ENCODE measurements around the gene FER. TPM values are rescaled to one million over a fixed set of nuclear protein-coding genes. Genes with fewer than 3 reads are reported as not detected.
A peak's percentile ranks its signal among the peaks of the same experiment; 100 is the strongest.
"Not testable (repeated sequence)": the region's sequence is repeated elsewhere in the genome, so short reads cannot be mapped to it uniquely, and the experiment has no call there.

Gene FER
- total RNA-seq, 1 donor from 2014 or later, result 75.4 TPM

- DNase-seq (ENCODE audit: low spot score in 2 of 2) (no peak), FAIRE-seq (no peak)
These were observed 120.0 kb downstream of the FER start for GRCh38 chr5:108867656-108868055.

- FAIRE-seq, result no peak
- no peak for DNase-seq (ENCODE audit: low spot score in 2 of 2)
These were observed 121.4 kb downstream of the FER start for GRCh38 chr5:108869066-108869465.

- no peak for DNase-seq (ENCODE audit: low spot score in 2 of 2)
- FAIRE-seq, result no peak
These were observed 128.8 kb downstream of the FER start for GRCh38 chr5:108876451-108876850.

DNA sequence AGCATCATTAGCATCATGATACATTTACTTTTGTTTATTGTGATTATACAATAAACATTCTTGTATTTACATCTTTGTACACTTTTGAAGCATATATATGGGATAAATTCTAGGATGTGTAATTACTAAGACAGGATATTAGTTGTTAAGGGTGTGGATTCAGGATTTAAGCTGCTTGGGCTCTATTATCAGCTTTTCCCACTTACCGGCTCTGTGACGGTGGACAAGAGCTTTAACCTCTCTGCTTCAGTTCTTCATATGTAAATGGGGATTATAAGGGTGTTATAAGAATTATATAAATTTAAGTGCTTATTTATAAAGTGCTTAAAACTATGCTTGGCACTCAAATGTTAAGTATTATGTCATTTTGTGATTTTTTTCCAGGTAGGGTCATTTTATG lies 131.1 kb downstream of the FER start:
- FAIRE-seq, result no peak
- no peak for DNase-seq (ENCODE audit: low spot score in 2 of 2)

- no peak for FAIRE-seq
- no peak for DNase-seq (ENCODE audit: low spot score in 2 of 2)
These were observed 133.4 kb downstream of the FER start for GRCh38 chr5:108881133-108881532.

- DNase-seq (ENCODE audit: low spot score in 2 of 2), result no peak
- no peak for FAIRE-seq
These were observed 137.0 kb downstream of the FER start for GRCh38 chr5:108884736-108885135.

- FAIRE-seq (no peak), DNase-seq (ENCODE audit: low spot score in 2 of 2) (no peak)
These were observed 150.6 kb downstream of the FER start for GRCh38 chr5:108898257-108898656.

- DNase-seq (ENCODE audit: low spot score in 2 of 2), result no peak
- no peak for FAIRE-seq
These were observed 151.0 kb downstream of the FER start for GRCh38 chr5:108898707-108899106.

DNA sequence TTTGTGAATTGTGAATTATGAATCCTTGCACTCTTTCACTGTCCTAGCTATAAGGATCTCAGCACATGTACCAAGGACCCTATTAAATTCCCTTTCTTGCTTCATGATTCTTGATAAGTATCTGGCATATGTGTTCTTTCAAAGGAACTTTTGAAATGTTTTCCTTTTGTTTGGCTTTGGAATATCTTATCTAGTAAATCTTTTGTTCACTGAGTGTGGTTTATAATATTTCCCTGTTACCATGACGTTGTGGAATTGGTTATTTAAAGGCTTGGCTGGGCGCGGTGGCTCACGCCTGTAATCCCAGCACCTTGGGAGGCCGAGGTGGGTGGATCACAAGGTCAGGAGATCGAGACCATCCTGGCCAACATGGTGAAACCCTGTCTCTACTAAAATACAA lies 151.5 kb downstream of the FER start:
- DNase-seq (ENCODE audit: low spot score in 2 of 2); FAIRE-seq: not testable (repeated sequence)

DNA sequence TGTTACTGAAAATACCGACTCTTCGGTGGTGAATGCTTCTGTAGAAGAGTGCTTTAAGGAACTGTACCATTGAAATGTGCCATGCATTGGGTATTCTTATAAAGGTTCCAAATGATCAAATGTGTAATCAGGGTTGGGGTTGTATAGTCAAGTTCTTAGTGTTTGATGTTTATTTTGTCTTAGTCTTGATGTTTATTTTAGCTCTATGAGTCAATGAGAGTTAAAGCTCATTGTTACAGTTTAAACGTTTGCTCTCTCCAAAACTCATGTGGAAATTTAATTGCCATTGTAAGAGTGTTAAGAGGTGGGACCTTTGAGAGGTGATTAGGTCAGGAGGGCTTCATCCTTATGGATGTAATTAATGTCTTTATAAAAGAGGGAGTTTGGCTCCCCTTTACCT lies 153.0 kb downstream of the FER start:
- FAIRE-seq (no peak), DNase-seq (ENCODE audit: low spot score in 2 of 2) (no peak)

- FAIRE-seq, result no peak
- DNase-seq (ENCODE audit: low spot score in 2 of 2), result no peak
These were observed 158.1 kb downstream of the FER start for GRCh38 chr5:108905805-108906204.

GRCh38 chr5:108910627-108911026 lies 162.9 kb downstream of the FER start:
- DNase-seq (ENCODE audit: low spot score in 2 of 2) (no peak), FAIRE-seq (no peak)

DNA sequence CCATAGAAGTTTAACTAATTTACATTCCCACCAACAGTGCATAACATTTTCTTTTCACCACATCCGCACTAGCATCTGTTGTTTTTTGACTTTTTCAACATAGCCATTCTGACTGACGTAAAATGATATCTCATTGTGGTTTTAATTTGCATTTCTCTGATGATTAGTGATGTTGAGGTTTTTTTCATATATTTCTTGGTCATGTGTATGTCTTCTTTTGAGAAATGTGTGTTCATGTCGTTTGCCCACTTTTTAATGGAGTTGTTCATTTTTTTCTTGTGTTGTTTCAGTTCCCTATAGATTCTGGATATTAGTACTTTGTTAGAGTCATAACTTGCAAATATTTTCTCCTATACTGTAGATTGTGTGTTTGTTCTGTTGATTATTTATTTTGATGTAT lies 163.4 kb downstream of the FER start:
- DNase-seq (ENCODE audit: low spot score in 2 of 2) (no peak), FAIRE-seq (no peak)

DNA sequence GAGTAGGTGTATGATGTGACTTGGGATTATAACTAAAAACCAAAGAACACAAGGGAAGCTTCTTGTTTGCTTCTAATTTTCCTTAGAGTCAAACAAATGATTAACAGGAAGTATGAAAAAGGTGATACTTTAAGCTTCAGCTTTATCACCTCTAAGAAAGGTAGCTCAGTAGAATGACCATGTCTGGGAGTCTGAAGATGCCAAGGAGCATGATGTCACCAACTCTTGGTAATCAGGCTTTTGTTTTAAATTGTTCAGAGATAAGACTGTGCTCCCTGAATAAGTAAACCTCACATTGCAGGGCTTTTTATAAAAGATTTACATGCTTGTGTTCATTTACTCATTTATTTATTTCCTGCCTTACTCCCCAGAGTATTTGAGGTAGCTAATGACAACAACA lies 169.9 kb downstream of the FER start:
- no peak for FAIRE-seq
- DNase-seq (ENCODE audit: low spot score in 2 of 2), result no peak

DNA sequence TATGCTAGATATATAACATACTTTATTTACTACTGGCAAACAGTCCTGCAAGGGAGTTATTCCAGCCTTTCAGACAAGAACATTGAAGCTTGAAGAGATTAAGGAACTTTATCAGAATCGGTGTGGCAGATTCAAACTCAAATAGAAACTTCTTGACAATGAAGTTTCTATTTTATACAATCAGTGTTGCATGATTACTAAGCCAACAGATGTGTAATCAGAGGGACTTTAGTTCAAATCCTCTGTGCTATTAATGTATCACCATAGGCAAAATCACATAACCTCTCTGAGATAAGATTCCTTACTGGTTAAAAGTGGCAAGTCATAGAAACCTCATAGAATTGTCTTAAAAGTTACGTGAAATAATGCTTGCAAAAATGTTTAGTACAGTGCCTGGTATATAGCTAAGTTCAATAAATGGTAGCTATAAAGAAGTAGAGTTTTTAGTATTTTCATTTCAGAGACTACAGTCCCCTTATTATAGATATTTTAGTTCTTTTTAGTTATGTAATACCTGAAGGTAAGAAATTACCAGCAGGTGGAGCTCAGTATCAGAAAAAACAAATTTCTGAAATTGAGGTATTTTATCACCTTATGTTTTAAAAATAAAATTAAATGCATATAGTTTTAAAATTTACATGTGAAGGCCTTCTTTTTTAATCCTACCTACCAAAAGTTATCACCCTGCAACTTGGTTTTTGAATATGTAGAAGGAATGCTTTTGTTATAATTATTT lies 172.1 kb downstream of the FER start:
- FAIRE-seq (no peak), DNase-seq (ENCODE audit: low spot score in 2 of 2) (peak in 1 of 2 donors; percentile 4)

DNA sequence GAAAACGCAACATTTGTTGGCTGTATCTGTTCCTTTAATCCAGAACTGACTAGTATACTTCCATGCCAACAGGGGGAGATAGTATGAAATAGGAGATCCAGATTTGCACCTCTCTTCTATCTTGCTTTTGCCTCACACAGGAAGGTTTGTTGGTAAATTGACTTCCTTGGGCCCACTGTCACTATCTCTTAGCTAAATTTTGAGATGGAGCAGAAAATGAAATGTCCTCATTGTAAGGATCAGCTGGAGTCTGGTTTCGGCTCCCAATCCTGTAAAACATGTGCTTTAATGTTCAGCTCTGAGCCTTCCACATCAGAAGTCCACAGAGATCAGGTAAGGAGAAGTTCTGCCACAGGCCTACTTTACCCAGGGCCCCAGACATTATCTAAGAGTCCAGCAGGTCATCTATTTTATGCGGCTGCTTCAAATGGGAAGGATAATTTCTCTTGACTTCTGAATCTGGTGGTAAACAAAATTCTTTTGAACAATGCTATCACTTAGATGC lies 176.8 kb downstream of the FER start:
- DNase-seq (ENCODE audit: low spot score in 2 of 2) (no peak), FAIRE-seq (no peak)

DNA sequence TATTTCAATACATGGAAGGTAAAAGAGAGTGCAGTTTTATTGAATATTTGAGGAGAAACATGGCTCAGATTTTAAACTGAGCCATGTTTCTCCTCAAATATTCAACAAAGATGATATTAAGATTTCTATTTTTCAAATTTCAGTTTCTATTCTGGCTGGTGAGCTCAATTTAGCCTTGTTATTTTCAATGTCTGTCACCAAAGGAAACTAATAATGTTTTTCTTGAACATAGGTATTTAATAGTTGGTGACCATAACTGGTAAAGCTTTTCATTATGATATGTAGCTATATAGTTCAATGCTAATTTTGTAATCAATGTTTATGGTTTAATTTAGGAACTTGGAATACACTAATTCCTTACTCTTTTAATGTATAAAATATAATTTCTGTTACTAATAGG lies 177.4 kb downstream of the FER start:
- DNase-seq (ENCODE audit: low spot score in 2 of 2), result no peak
- no peak for FAIRE-seq

DNA sequence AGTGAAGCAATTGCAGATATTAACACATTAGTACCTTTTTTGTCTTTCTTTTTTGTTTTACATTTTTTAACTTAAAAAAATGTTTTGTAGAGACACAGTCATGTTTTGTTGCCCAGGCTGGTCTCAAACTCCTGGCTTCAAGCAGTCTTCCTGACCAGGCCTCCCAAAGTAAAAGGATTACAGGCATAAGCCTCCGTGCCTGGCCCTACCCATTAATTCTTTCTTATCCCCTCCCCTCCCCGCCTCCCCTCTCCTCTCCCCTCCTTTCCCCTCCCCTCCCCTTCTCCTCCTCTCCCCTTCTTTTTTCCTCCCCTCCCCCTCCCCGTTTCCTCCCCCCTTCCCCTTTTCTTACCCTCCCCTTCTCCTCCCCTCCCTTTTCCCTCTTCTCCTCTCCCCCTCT lies 182.4 kb downstream of the FER start:
- FAIRE-seq, result no peak

GRCh38 chr5:108935611-108936010 lies 187.9 kb downstream of the FER start:
- no peak for FAIRE-seq

More for the DNA sequence above, 182.4 kb downstream of the FER start:
- no peak for DNase-seq (ENCODE audit: low spot score in 2 of 2)

GRCh38 chr5:108937221-108937620 lies 189.5 kb downstream of the FER start:
- DNase-seq (ENCODE audit: low spot score in 2 of 2) (no peak), FAIRE-seq (no peak)

More at GRCh38 chr5:108935611-108936010, 187.9 kb downstream of the FER start:
- DNase-seq (ENCODE audit: low spot score in 2 of 2), result no peak

DNA sequence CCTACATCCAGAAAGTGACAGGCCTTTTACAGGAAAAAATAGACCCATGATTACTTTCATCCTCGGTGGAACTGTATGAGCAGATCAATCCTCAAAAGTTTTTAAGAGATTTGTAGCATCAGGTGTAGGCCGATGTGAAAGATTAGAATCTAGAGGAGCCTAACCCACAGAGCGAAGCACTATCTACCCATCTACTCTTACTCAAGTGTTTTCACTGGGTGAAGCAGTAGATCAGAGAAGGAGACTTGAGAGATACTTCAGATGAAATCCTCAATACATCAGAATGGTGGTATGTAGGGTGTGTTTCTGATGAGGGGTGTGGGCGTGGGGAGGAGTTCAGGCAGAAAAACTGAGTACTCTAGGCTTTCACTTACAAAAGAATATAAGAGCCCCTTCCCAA lies 192.8 kb downstream of the FER start:
- no peak for DNase-seq (ENCODE audit: low spot score in 2 of 2)
- no peak for FAIRE-seq

- DNase-seq (ENCODE audit: low spot score in 2 of 2) (no peak), FAIRE-seq (no peak)
These were observed 194.0 kb downstream of the FER start for GRCh38 chr5:108941746-108942145.

- FAIRE-seq, result no peak
- DNase-seq (ENCODE audit: low spot score in 2 of 2), result no peak
These were observed 195.0 kb downstream of the FER start for GRCh38 chr5:108942701-108943100.

All from frontal cortex (tissue), 4 donors.